GM21786 (cell line): Measurements from ENCODE around the gene SLC2A2.

Experiments used
- ATAC-seq: cut with Tn5 transposase; IDR thresholded peaks from one replicate; pipeline ENCODE4 v1.9.1; 2021; ENCODE audit not compliant: unreplicated experiment

SLC2A2 gene

DNA sequence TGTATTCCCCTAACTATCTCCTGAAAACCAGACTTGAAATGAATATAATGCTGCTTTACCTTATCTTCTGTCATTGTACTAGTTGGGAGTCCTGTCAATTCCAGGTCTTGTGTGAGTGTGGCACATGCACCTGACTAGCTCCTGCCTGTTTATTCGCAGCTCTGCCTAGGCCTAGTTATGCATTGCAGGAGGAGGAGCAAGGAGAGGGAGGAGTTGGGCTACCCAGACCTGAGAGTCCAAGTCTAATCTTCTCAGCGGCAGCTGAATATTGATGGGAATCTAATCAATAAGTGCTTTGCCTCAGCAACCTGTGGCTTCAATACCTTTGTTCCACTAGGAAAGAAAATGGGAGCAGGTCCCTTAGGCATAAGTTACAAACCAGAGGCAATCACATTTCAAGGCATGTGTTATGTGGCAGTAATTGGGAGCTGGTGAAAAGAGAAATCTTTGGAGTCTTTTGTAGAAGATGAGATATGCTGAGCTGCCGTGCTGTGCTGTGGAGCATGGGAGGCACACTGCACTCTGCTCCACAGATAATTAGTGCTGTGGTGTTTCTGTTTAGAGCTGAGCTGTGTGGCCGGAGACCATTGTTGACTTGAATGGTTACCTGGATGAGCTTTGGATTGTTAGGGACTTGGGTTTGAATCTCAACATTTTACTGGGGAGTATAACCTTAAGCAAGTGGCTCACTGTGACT is at the start of gene SLC2A2:
TSS of gene SLC2A2 (minus strand) at position 124 of the 697 bp plus-strand sequence. CDS start at position 74, 50 bp downstream.
- no peak for ATAC-seq

GRCh38 chr3:171072432-171072831 is 45.9 kb upstream of the SLC2A2 start:
- ATAC-seq: no peak

GRCh38 chr3:171068658-171069057 is 42.1 kb upstream of the SLC2A2 start:
- ATAC-seq: no peak

DNA sequence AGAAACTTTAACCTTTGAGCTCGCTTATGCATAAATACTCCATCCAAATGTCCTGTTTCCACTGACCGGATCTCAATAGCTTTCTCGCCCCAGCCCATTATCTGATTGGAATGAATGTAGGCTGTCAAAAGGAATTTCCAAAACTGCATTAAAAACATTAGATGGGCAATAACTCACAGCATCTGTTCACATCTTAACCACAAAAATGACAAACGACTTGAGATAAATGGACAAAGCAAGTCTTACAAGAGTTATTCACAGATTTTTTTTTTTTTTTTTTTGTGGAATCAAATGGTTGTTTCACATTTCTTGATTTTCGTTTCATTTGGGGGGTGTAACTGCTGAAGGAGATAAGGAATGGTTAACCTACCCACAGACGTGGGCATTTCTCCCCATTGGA is 39.7 kb upstream of the SLC2A2 start:
- no peak for ATAC-seq

DNA sequence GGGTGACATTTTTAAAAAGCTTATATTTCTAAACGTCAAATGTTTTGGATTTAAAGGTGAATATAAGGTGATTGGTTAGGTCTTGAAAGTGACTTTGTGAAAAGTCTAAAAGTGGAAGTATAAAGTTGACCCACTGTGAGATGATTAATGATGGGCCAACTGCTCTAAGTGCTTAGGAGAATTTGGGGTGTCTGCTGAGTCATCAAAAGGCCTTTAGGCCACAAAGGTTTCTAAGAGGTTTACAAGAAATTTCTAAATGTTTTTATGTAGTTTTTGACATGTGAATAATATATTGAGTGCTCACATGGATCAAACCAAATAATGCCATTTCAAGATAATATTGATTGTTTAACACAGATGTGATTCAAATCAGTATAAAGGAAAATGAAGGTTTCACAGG is 39.2 kb upstream of the SLC2A2 start:
- no peak for ATAC-seq

GRCh38 chr3:171064461-171064860 is 37.9 kb upstream of the SLC2A2 start:
- ATAC-seq: no peak

DNA sequence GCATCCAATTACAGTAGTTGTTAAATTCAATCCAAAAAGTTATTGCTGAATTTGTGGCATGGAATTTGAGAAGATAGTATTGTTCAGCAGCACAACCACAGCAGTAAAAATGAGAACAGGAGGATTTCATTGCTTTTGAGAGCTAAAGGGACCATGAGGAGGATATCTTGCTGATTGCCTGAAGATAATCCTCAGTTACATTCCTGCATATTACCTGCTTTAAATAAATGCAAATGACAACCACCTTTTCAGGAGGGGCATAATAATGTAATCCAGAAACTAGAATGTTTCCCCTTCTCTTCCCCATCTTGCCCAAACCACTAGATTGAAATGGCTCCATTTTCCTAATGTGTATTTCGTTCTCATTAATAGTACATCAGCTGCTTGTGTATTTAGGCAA is 35.2 kb upstream of the SLC2A2 start:
- ATAC-seq: no peak

GRCh38 chr3:171059978-171060377 is 33.5 kb upstream of the SLC2A2 start:
- ATAC-seq: no peak

DNA sequence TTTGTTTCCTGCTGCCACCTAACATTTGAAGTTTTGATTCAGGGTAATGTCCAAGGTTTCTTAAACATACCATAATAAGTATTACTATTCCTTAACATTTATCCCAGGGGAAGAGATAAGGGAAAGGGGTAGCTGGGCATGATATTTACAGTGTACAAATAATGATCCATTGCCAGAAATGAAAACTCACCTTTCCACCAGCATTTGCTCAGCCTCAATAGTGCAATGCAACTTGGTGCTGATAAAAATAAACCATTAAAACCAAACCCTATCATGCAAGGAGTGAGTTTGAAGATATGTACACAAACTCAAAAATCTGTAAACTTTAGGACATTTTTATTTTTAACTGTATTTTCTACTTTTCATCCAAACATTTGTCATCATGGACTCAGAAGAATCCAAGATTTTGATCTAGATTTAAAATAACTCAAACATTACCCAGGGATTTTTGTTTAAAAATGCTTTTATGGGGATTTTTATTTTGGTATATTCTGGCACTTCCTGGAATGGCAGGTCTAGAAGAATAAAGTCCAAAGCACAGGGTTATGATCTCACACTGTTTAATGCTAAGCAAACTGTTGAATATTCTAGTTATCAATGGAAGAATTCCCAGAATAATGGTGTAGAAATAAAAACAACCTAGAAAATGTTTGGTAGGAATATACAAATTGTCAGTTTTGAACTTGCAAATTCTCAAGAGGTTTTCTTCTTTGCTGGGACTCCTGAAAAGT is 32.5 kb upstream of the SLC2A2 start:
- ATAC-seq: no peak

DNA sequence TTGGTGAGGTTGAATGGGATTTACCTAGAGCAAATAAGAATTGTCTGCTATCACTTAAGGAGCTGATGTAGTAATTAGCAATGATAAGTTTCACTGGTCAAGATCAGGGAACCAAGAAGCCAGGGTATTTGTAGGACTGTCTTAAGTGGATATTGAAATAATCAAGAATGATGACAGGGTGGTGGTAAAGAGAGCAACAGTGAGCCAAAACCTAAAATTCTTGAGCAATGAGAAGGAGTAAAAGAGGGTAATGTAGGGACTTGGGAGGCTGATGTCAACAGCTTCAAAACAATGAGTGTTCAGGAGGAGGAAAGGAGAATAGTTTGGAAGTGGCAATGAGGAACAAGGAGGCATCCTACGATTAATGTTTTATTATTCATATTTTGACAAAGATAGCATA is 31.5 kb upstream of the SLC2A2 start:
- no peak for ATAC-seq

DNA sequence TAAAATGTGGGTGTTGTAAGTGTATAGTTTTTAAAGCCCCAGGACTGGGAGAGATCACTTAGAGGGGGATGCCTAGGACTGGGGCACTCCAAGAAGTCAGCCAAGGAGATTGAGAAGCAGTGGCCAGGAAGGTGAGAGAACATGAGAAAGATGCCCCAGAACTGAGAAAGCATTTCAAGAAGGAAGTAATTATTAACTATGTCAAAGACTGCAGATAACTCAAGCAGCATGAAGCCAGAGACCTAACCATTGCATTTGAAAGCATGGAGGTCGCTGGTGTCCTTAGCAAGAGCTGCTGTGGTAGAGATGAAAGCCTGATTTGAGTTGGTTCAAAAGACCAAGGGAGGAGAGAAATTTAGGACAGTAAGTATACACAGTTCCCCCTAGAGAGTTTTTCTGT is 30.6 kb upstream of the SLC2A2 start:
- no peak for ATAC-seq

GRCh38 chr3:171056528-171056927 is 30.0 kb upstream of the SLC2A2 start:
- ATAC-seq: no peak

DNA sequence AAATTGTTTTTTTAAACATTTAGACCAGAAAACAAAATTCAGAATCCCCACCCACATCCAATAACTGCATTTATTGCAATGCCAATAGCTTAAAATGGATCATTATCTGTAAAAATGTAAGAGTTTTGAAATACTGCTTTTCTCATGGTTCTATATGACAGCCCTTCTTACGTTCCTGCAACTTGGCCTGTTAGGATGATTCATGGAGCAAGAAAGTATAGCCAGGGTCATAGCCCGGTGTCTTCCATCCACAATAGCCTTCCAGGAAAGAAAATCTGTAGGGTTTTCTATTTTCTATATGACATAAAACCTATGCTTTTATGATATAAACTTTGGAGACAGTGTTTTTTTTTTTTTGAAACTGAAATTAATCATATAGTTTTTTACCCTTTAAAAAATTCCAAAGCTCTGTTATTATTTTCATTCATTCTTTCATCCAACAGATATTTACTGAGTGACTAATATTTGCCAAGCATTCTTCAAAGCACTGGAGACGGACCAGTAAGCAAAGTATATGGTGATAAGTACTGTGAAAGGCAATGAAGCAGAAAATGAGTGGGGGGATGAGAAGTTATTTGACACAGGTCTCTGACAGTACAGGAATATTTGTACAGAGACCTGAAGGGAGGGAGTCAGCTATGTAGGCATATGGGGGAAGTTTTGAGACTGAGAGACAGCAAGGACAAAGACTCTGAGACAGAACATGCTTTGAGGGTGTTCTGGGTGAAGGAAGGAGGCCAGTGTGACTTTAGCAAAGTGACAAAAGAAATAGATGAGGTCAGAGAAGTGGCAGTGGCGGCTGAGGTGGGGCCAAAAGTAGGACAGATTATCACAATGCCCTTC is 29.0 kb upstream of the SLC2A2 start:
- no peak for ATAC-seq

GRCh38 chr3:171054921-171055320 is 28.4 kb upstream of the SLC2A2 start:
- ATAC-seq: no peak

DNA sequence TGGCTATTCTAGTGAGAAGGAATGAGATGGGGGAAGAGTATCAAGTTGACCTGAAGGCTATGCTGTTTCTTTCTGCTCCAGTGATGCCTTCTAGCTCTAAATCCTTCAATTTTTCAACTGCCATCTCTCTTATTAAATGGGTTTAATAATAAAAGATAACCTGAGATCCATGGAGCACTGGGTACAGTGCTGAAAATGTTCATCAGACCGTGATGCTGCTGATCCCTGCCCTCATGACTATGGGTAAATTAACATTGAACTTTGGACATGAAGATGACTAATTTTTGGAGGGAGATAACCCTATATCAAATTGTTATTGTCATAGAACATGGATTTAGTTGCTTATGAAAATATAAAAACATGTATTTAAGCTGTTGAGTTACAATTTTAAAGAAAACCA is 27.7 kb upstream of the SLC2A2 start:
- ATAC-seq: no peak

- ATAC-seq: peak; percentile 97
Measured at GRCh38 chr3:171049861-171050444, 23.4 kb upstream of the SLC2A2 start.

GRCh38 chr3:171046760-171047159 is 20.2 kb upstream of the SLC2A2 start:
- ATAC-seq: no peak

GRCh38 chr3:171044835-171045793 is 18.6 kb upstream of the SLC2A2 start:
- ATAC-seq: no peak

DNA sequence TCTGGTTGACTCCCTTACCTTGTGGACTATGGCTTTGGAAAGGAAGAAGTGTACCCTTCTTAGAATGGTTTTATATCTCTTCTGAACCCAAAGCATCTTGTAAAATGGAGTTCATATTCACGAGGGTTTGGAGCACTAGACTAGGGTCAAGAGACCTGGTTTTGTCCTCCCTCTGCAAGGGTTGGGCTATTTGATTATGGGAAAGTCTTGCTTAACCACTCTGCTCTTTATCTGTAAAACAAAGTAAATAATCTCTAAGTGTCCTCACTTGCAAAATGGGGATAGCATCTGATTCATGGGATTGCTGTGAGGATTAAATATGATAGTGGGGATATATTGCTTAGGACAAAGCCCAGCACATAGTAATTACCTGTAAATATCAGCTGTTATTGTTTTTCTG is 17.9 kb upstream of the SLC2A2 start:
- ATAC-seq: no peak

DNA sequence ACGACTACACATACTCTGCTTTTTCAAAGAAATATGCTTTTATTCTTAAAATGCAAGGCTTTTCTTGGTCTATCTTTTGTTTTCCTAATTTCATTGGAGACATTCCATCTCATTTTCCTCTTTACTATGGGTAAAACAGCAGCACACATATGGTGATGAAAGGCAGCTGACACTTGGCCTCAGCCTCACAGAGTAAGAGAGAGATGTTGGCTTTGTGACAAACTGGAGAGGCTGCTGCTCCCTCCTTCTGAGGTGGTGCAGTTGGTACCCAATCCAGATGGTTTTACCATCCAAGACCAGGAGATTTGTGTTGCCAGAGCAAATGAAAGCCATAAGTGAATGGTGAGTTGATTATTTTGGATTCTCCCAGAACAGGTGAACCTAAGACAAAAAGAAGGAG is 13.2 kb upstream of the SLC2A2 start:
- ATAC-seq: no peak
